ENCODE results near the gene GPR26. TPM values are rescaled to one million over a fixed set of nuclear protein-coding genes. Genes with fewer than 3 reads are reported as not detected.

The GPR26 gene
- total RNA-seq, 4 donors from 2014 or later, result not detected

DNA sequence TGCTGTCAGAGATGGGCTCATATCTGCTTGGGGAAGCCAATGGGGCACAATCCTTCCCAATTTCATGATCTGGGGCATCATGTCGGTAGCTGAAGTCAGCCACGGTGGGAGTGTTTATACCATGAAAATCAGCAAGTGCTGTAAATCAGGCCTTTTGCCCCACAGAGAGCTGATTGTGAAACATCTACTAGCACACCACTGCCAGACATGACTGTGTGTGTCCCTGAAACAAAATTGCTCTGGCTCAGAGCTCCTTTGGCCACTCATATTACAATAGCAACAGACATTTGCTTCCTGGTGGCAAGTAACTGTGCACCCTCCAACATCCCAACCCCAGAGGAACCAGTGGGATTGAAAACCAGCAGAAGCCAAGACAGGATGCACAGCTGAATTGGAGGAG lies 23.7 kb downstream of the GPR26 start:
- H3K4me1 ChIP-seq, result no peaks in the 10 kb centered on the region

DNA sequence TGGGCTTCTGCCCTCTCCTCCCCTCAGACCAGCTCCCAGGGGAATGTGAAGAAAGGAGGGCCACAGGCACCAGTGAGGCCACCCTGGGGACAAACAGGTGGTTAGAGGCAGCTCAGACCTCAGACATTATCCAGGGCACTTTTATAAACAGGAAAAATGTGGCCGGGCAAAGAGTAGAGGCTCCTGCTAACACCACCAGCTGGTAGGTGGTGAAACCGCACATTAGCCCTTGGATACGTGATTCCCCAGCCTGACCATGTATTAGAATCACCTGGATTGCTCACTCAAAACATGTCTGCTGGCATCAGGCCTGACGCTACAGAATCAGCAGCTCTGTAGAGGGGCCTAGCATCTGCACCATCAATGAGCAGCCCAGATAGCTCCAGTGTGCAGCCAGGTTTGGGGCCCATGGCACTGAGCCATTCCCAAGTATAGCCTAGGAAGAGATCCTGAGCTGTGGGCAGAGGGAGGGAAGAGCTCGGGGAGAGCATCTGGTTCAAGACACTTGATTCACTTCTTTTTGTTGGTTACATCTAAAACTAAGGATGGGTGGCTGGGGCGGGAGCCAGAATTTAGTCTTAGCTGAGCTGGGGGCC lies 37.1 kb downstream of the GPR26 start:
- TF ChIP-seq, protein P1, sequence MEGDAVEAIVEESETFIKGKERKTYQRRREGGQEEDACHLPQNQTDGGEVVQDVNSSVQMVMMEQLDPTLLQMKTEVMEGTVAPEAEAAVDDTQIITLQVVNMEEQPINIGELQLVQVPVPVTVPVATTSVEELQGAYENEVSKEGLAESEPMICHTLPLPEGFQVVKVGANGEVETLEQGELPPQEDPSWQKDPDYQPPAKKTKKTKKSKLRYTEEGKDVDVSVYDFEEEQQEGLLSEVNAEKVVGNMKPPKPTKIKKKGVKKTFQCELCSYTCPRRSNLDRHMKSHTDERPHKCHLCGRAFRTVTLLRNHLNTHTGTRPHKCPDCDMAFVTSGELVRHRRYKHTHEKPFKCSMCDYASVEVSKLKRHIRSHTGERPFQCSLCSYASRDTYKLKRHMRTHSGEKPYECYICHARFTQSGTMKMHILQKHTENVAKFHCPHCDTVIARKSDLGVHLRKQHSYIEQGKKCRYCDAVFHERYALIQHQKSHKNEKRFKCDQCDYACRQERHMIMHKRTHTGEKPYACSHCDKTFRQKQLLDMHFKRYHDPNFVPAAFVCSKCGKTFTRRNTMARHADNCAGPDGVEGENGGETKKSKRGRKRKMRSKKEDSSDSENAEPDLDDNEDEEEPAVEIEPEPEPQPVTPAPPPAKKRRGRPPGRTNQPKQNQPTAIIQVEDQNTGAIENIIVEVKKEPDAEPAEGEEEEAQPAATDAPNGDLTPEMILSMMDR (IDR thresholded peaks at IDR 0.05), result no peak
- TF ChIP-seq POLR2A (IDR thresholded peaks at IDR 0.05), result no peak
- Histone ChIP-seq H3K36me3 (no peaks in the 10 kb centered on the region), H3K27me3 (no peaks in the 10 kb centered on the region), H3K27ac (no peak overlapping the region), H3K4me3 (no peak overlapping the region), H3K9me3 (no peaks in the 10 kb centered on the region), H3K4me1 (no peaks in the 10 kb centered on the region)
- intact Hi-C loops (cut with DNase I; ENCODE audit: low total_unique reads), result no loop called here
- no peak for DNase-seq

More for the DNA sequence above, 23.7 kb downstream of the GPR26 start:
- H3K9me3 ChIP-seq, result no peaks in the 10 kb centered on the region
- intact Hi-C loops (cut with DNase I; ENCODE audit: low total_unique reads), result no loop called here
- no peaks in the 10 kb centered on the region for H3K27me3 ChIP-seq
- no peaks in the 10 kb centered on the region for H3K36me3 ChIP-seq
- no peak for DNase-seq
- no peak overlapping the region for H3K27ac ChIP-seq
- H3K4me3 ChIP-seq, result no peak overlapping the region
- TF ChIP-seq POLR2A (IDR thresholded peaks at IDR 0.05), result no peak
- TF ChIP-seq, protein P1 (IDR thresholded peaks at IDR 0.05), result no peak

DNA sequence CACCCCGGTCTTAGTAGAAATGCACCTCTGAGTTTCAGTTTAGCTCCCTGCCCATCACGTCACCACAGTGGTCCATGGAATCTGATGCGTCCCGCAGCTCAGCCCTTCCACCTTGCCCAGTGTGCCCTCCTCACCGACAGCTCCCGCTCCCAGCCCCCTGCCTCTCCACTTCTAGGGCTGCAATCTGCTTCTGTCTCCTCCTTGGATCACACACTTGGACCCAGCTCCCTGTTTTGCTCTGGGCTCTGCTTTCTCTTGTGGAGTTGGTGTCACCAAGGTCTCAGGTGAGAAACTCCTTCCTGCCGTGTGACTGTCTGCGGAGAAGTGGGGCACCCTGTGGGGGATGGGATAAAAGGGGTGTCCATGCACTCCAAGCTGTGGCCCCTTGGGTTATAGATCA lies 37.9 kb downstream of the GPR26 start:
- Histone ChIP-seq H3K27ac (no peak overlapping the region), H3K36me3 (no peaks in the 10 kb centered on the region), H3K4me1 (no peaks in the 10 kb centered on the region), H3K9me3 (no peaks in the 10 kb centered on the region), H3K4me3 (no peak overlapping the region), H3K27me3 (no peaks in the 10 kb centered on the region)
- intact Hi-C loops (cut with DNase I; ENCODE audit: low total_unique reads), result no loop called here
- DNase-seq, result no peak
- no peak for TF ChIP-seq POLR2A (IDR thresholded peaks at IDR 0.05)
- TF ChIP-seq, protein P1 (IDR thresholded peaks at IDR 0.05), result no peak

DNA sequence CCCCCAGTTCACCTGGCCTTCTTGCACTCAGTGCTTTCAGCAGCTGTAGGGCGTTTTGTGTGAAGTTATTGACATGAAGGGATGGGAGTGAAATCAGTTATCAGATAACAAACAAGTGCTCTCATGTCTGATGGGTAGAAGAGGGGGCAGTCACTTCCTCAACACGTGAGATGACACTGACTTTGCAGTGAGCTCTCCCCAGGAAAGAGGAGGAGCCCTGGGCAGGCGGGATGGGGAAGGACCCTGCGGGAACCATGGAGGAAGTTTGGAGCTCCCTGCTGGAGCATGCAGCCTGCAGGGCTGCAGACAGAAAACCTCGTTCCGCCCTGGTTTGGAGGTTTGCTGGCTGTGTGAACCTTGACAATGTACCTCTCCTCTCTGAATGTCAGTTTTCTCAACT lies 38.7 kb downstream of the GPR26 start:
- no peak for DNase-seq
- Histone ChIP-seq H3K36me3 (no peaks in the 10 kb centered on the region), H3K27me3 (no peaks in the 10 kb centered on the region), H3K4me3 (no peak overlapping the region), H3K27ac (no peak overlapping the region), H3K9me3 (no peaks in the 10 kb centered on the region), H3K4me1 (no peaks in the 10 kb centered on the region)
- intact Hi-C loops (cut with DNase I; ENCODE audit: low total_unique reads), result no loop called here
- no peak for TF ChIP-seq POLR2A (IDR thresholded peaks at IDR 0.05)
- TF ChIP-seq, protein P1 (IDR thresholded peaks at IDR 0.05), result no peak

DNA sequence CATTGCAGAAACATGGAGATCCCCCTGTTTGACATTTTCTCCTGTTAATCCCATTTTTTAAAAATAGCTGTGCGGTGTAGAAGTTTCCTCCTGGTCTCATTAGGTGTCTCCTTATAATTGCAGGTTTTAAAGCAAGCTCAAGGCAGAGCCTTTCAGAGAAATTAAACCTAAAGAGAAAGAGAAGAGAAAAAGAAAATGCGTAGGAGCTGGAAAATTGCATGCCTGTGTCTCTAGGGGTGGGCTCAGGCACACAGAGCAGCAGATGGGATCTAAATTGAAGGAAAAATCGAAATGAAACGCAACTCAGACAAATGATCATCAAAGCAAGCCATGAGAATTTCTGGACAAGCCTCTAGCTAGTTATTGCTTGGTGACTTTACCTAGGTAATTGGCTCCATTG lies 40.1 kb downstream of the GPR26 start:
- Histone ChIP-seq H3K4me1 (no peaks in the 10 kb centered on the region), H3K36me3 (no peaks in the 10 kb centered on the region), H3K27ac (no peak overlapping the region), H3K4me3 (no peak overlapping the region), H3K27me3 (no peaks in the 10 kb centered on the region), H3K9me3 (no peaks in the 10 kb centered on the region)
- intact Hi-C loops (cut with DNase I; ENCODE audit: low total_unique reads), result no loop called here
- TF ChIP-seq, protein P1 (IDR thresholded peaks at IDR 0.05), result no peak
- TF ChIP-seq POLR2A (IDR thresholded peaks at IDR 0.05), result no peak
- no peak for DNase-seq
